ENCODE results near the gene CSF1R.
A peak's percentile ranks its signal among the peaks of the same experiment; 100 is the strongest.

GRCh38 chr5:150036513-150036912, 49.8 kb downstream of the CSF1R start:
- TF ChIP-seq, protein P1, sequence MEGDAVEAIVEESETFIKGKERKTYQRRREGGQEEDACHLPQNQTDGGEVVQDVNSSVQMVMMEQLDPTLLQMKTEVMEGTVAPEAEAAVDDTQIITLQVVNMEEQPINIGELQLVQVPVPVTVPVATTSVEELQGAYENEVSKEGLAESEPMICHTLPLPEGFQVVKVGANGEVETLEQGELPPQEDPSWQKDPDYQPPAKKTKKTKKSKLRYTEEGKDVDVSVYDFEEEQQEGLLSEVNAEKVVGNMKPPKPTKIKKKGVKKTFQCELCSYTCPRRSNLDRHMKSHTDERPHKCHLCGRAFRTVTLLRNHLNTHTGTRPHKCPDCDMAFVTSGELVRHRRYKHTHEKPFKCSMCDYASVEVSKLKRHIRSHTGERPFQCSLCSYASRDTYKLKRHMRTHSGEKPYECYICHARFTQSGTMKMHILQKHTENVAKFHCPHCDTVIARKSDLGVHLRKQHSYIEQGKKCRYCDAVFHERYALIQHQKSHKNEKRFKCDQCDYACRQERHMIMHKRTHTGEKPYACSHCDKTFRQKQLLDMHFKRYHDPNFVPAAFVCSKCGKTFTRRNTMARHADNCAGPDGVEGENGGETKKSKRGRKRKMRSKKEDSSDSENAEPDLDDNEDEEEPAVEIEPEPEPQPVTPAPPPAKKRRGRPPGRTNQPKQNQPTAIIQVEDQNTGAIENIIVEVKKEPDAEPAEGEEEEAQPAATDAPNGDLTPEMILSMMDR (IDR thresholded peaks at IDR 0.05): no peak
- TF ChIP-seq SIN3A (IDR thresholded peaks at IDR 0.05; ENCODE audit: borderline replicate concordance, low read depth, low read length): peak; percentile 85; the same call in 1 of the 2 replicates
- 0 out of 2 replicates have a peak, but pooled peaks have one; percentile 13 for TF ChIP-seq FOXM1 (IDR thresholded peaks at IDR 0.05; ENCODE audit: low read depth)
- TF ChIP-seq GABPA (IDR thresholded peaks at IDR 0.05; ENCODE audit: low read depth): no peak
